NOMO-1 treated with DMSO at 0.1 percent for 48 hours (cell line): ENCODE data around the gene RSRP1.
"Not testable (repeated sequence)": the region's sequence is repeated elsewhere in the genome, so short reads cannot be mapped to it uniquely, and the experiment has no call there.

Experiments
- DNase-seq: peaks from one replicate; lab custom pipeline; 2025; ENCODE audit not compliant: unreplicated experiment; lab: John Stamatoyannopoulos, UW

Gene RSRP1

GRCh38 chr1:25247024-25247828 lies at the start of gene RSRP1:
Gene RSRP1 (minus strand): TSS chr1:25247454. CDS start chr1:25246963, 491 bp downstream.
- DNase-seq = peak; percentile 96

GRCh38 chr1:25296501-25296900 lies 49.2 kb upstream of the RSRP1 start:
- DNase-seq = not testable (repeated sequence)

GRCh38 chr1:25294889-25295826 lies 47.9 kb upstream of the RSRP1 start:
- DNase-seq = not testable (repeated sequence)

- not testable (repeated sequence) for DNase-seq
These were observed 46.2 kb upstream of the RSRP1 start for GRCh38 chr1:25293426-25293825.

- not testable (repeated sequence) for DNase-seq
These were observed 42.8 kb upstream of the RSRP1 start for GRCh38 chr1:25290043-25290442.

- DNase-seq = not testable (repeated sequence)
These were observed 41.4 kb upstream of the RSRP1 start for GRCh38 chr1:25288573-25289101.

- not testable (repeated sequence) for DNase-seq
These were observed 39.9 kb upstream of the RSRP1 start for GRCh38 chr1:25287164-25287563.

- DNase-seq = not testable (repeated sequence)
These were observed 38.6 kb upstream of the RSRP1 start for GRCh38 chr1:25285862-25286261.

- DNase-seq = not testable (repeated sequence)
These were observed 32.4 kb upstream of the RSRP1 start for GRCh38 chr1:25279693-25280111.

GRCh38 chr1:25278790-25279189 lies 31.5 kb upstream of the RSRP1 start:
- DNase-seq = not testable (repeated sequence)

GRCh38 chr1:25278358-25278757 lies 31.1 kb upstream of the RSRP1 start:
- DNase-seq = peak; percentile 44

- DNase-seq = not testable (repeated sequence)
These were observed 30.0 kb upstream of the RSRP1 start for GRCh38 chr1:25277295-25277694.

- DNase-seq = not testable (repeated sequence)
These were observed 28.4 kb upstream of the RSRP1 start for GRCh38 chr1:25275648-25276047.

- not testable (repeated sequence) for DNase-seq
These were observed 25.0 kb upstream of the RSRP1 start, which contains the start of gene RHD for GRCh38 chr1:25272238-25272637. Gene RHD (plus strand): TSS chr1:25272509. CDS start chr1:25272548, 39 bp downstream.

- DNase-seq = not testable (repeated sequence)
These were observed 21.0 kb upstream of the RSRP1 start for GRCh38 chr1:25268143-25268760.

GRCh38 chr1:25267288-25268142 lies 20.3 kb upstream of the RSRP1 start:
- DNase-seq = peak; percentile 35

- not testable (repeated sequence) for DNase-seq
These were observed 19.5 kb upstream of the RSRP1 start for GRCh38 chr1:25266554-25267287.

GRCh38 chr1:25260336-25260735 lies 13.1 kb upstream of the RSRP1 start:
- not testable (repeated sequence) for DNase-seq

- DNase-seq = not testable (repeated sequence)
These were observed 12.6 kb upstream of the RSRP1 start for GRCh38 chr1:25259813-25260212.
